Caco-2 (cell line): ENCODE data around the gene TMEM208. TPM values are rescaled to one million over a fixed set of nuclear protein-coding genes. Genes with fewer than 3 reads are reported as not detected.

ENCODE experiments used
- BruUV-seq: library from RNA; stranded (reverse); fragments of 400-500 nt; replicated peaks from 2 replicates; lab custom pipeline; 2021; lab: Mats Ljungman, UMichigan
- CTCF ChIA-PET: fragments of 300-600 bp; sonication (Branson Sonifier 250); formaldehyde crosslinking; loops from one replicate; lab custom pipeline; 2022; ENCODE audit warnings: antibody characterized with exemption; lab: Charles Lee
- POLR2A ChIA-PET: fragments of 300-600 bp; sonication (Branson Sonifier 250); formaldehyde crosslinking; loops from one replicate; lab custom pipeline; 2022; ENCODE audit warnings: antibody characterized with exemption; lab: Charles Lee
- DNase-seq, 2 experiments: peaks; one replicate each; pipeline versions ENCODE4 v3.0.0 to v3.0.0-alpha.2; 2020 to 2022
- H3K27me3 ChIP-seq: replicated peaks from 2 replicates; pipeline ENCODE4 v1.6.0; 2011; ENCODE audit warnings: low read length; ENCODE audit not compliant: control insufficient read depth, insufficient read depth
- H3K36me3 ChIP-seq: 2 replicates; pipeline ENCODE4 v1.5.1; 2011; ENCODE audit warnings: low read length; ENCODE audit not compliant: control insufficient read depth, insufficient read depth
- H3K4me1 ChIP-seq: fragments of 250-450 bp; sonication (Bioruptor Pico); 2 replicates; pipeline ENCODE4 v1.5.1; 2020; ENCODE audit warnings: mild to moderate bottlenecking
- H3K4me3 ChIP-seq: 2 replicates; pipeline ENCODE4 v1.5.1; 2011; ENCODE audit warnings: low read depth, mild to moderate bottlenecking, control low read depth, low read length
- H3K9me3 ChIP-seq: fragments of 250-450 bp; sonication (Bioruptor Pico); 2 replicates; pipeline ENCODE4 v1.5.1; 2020; ENCODE audit warnings: mild to moderate bottlenecking, moderate library complexity
- H3K27ac Mint-ChIP-seq: one replicate; pipeline ENCODE4 v1.8.0; 2022; ENCODE audit warnings: mixed read lengths; ENCODE audit not compliant: unreplicated experiment
- H3K27me3 Mint-ChIP-seq: one replicate; pipeline ENCODE4 v1.8.0; 2022; ENCODE audit warnings: mixed read lengths; ENCODE audit not compliant: insufficient read depth, unreplicated experiment
- H3K36me3 Mint-ChIP-seq: one replicate; pipeline ENCODE4 v1.8.0; 2022; ENCODE audit warnings: mild to moderate bottlenecking, mixed read lengths; ENCODE audit not compliant: insufficient read depth, unreplicated experiment
- H3K4me1 Mint-ChIP-seq: one replicate; pipeline ENCODE4 v1.8.0; 2022; ENCODE audit warnings: low read depth, mixed read lengths; ENCODE audit not compliant: unreplicated experiment
- H3K4me3 Mint-ChIP-seq: one replicate; pipeline ENCODE4 v1.8.0; 2022; ENCODE audit warnings: mild to moderate bottlenecking, moderate library complexity, mixed read lengths; ENCODE audit not compliant: unreplicated experiment
- H3K9me3 Mint-ChIP-seq: one replicate; pipeline ENCODE4 v1.8.0; 2022; ENCODE audit warnings: mixed read lengths; ENCODE audit not compliant: unreplicated experiment
- CTCF ChIP-seq, 2 experiments: fragments of 200-600 bp in 1 of 2; IDR thresholded peaks; 1 replicate in 1 of 2; 2 replicates in 1 of 2; pipeline versions ENCODE4 v1.5.1 to v1.8.0; 2011 to 2022; ENCODE audit warnings: antibody characterized with exemption in 1 of 2, control low read depth in 1 of 2, inconsistent platforms in 1 of 2, low read depth in 1 of 2, low read length in 1 of 2, mild to moderate bottlenecking in 1 of 2, moderate library complexity in 1 of 2; ENCODE audit not compliant: insufficient read depth in 1 of 2, severe bottlenecking in 1 of 2, unreplicated experiment in 1 of 2
- intact Hi-C: fragments of 100-400 bp; cut with micrococcal nuclease; formaldehyde crosslinking; loops from one replicate; pipeline ENCODE4 v1.10.0; 2022; ENCODE audit not compliant: unreplicated experiment
- total RNA-seq: library from RNA; stranded (reverse); gene quantifications from 2 replicates; pipeline ENCODE4 v1.2.3, GENCODE V29; 2022

Gene TMEM208
- total RNA-seq, 1 experiment from 2014 or later = 69.7 TPM

DNA sequence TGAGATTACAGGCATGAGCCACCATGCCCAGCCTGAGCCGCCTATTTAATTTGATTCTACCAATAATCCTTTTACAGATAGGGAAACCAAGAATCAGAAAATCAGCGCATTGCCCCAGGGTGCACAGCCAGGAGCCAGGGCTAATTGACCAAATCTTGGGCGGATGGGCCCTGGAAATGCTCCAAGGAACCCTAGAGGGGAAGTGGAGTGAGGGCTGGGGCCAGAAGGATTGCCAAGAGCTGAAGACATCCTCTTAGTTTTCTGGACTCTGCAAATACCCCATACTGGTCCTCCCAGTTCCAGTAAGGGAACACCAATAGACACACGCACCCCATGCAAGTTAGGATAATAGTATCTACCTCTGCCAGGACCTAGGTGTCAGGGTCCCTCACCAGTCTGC, 16.6 kb downstream of the TMEM208 start:
- Histone ChIP-seq H3K4me3 (no peak overlapping the region), H3K27me3 (no peaks in the 10 kb centered on the region), H3K9me3 (no peaks in the 10 kb centered on the region), H3K4me1 (peaks cover 46% of the 10 kb centered on the region), H3K36me3 (no peaks in the 10 kb centered on the region)
- Mint-ChIP-seq H3K4me1 (peaks cover 41% of the 10 kb centered on the region), H3K9me3 (no peaks in the 10 kb centered on the region), H3K27ac (no peak overlapping the region), H3K4me3 (no peak overlapping the region), H3K36me3 (peaks cover 39% of the 10 kb centered on the region), H3K27me3 (peaks cover 6% of the 10 kb centered on the region)
- TF ChIP-seq CTCF (IDR thresholded peaks at IDR 0.05; ENCODE audit: insufficient read depth in 1 of 2, low read depth in 1 of 2, low read length in 1 of 2, severe bottlenecking in 1 of 2, unreplicated experiment in 1 of 2) = no peak
- DNase-seq = no peak
- ChIA-PET POLR2A (no interaction called here), CTCF (no interaction called here)
- intact Hi-C loops = no loop called here
- no TSS peak for BruUV-seq

DNA sequence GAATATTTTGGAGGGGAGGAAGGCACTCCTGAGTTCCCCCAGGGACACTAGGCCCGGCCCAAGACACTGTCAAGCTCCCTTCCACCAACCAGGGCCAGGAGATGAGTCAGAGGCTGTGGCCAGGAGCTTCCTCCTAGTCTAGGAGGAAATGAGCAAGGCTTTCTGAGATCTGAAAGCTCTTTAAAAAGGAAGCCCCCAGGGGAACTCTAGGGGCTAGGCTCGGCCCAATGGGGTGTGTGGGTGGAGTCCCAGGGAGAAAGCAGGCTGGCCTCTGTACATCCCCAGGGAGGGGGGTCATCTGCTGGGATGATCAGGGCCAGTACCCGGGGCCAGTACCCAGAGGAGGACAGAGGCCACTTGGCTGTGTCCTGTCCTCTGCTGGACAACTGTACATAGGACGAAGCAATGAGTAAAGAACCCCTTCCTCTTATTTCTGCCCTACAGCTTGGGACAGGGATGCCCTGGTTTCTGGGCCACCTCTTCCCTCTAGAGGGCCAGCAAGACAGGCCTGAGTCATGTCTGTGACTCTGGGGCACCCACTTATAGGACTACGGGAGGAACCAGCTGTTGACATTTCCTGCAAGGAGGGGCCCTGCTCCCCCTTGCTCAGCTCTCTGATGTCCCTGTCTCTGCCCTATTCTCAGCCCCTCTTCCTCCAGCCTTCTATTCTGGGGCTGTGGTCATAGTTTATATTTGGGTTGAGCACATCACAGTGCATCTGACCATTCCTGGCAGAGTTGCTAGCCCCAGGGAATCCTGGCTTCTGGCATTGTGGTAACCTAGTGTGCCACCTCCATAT, 17.7 kb downstream of the TMEM208 start:
- Histone ChIP-seq H3K27me3 (peaks cover 5% of the 10 kb centered on the region), H3K4me1 (peaks cover 46% of the 10 kb centered on the region), H3K4me3 (no peak overlapping the region; the same call in 1 of the 2 replicates), H3K9me3 (no peaks in the 10 kb centered on the region), H3K36me3 (no peaks in the 10 kb centered on the region)
- H3K36me3 Mint-ChIP-seq = peaks cover 36% of the 10 kb centered on the region
- intact Hi-C loops = no loop called here
- peaks cover 10% of the 10 kb centered on the region for H3K27me3 Mint-ChIP-seq
- H3K4me3 Mint-ChIP-seq = peak overlapping the region; percentile 95
- peaks cover 47% of the 10 kb centered on the region for H3K4me1 Mint-ChIP-seq
- no peak for DNase-seq
- H3K27ac Mint-ChIP-seq = peak overlapping the region; percentile 87
- ChIA-PET CTCF (interaction anchor here (0.7 to 4.2 kb wide), 3 partner anchors 29 to 226 kb away, joined by 3 to 24 read pairs (median 5); partner anchors contain the start of gene ELMO3), POLR2A (interaction anchor here (3.5 kb wide), 1 partner anchor 18 kb away, joined by 55 read pairs; the partner anchor contains the start of gene TMEM208)
- no TSS peak for BruUV-seq
- no peak for TF ChIP-seq CTCF (IDR thresholded peaks at IDR 0.05; ENCODE audit: insufficient read depth in 1 of 2, low read depth in 1 of 2, low read length in 1 of 2, severe bottlenecking in 1 of 2, unreplicated experiment in 1 of 2)
- H3K9me3 Mint-ChIP-seq = no peaks in the 10 kb centered on the region

GRCh38 chr16:67245186-67245585, 18.3 kb downstream of the TMEM208 start:
- Histone ChIP-seq H3K36me3 (no peaks in the 10 kb centered on the region), H3K4me1 (peaks cover 46% of the 10 kb centered on the region), H3K27me3 (peaks cover 5% of the 10 kb centered on the region), H3K4me3 (peak overlapping the region; percentile 72), H3K9me3 (no peaks in the 10 kb centered on the region)
- Mint-ChIP-seq H3K27me3 (peaks cover 16% of the 10 kb centered on the region), H3K27ac (peak overlapping the region; percentile 87), H3K9me3 (no peaks in the 10 kb centered on the region), H3K4me1 (peaks cover 51% of the 10 kb centered on the region), H3K36me3 (peaks cover 36% of the 10 kb centered on the region), H3K4me3 (peak overlapping the region; percentile 95)
- TF ChIP-seq CTCF (IDR thresholded peaks at IDR 0.05; ENCODE audit: insufficient read depth in 1 of 2, low read depth in 1 of 2, low read length in 1 of 2, severe bottlenecking in 1 of 2, unreplicated experiment in 1 of 2) = no peak
- CTCF ChIA-PET = interaction anchor here (0.7 to 4.2 kb wide), 2 partner anchors 30 to 47 kb away, joined by 5 to 24 read pairs; partner anchors contain the start of gene ELMO3
- DNase-seq = no peak
- intact Hi-C loops = no loop called here
- POLR2A ChIA-PET = interaction anchor here (3.5 kb wide), 1 partner anchor 18 kb away, joined by 55 read pairs; the partner anchor contains the start of gene TMEM208
- TSS peak; percentile 54 for BruUV-seq
